Thoracic aorta (tissue), 2 donors: Measurements from ENCODE around the gene FHL1. TPM values are rescaled to one million over a fixed set of nuclear protein-coding genes. Genes with fewer than 3 reads are reported as not detected.
"Not testable (repeated sequence)": the region's sequence is repeated elsewhere in the genome, so short reads cannot be mapped to it uniquely, and the experiment has no call there.

Experiments
- ATAC-seq: fragments of 150-250 bp; one replicate; pipeline ENCODE4 v1.8.0; 2017; ENCODE audit warnings: low read depth; ENCODE audit not compliant: insufficient number of reproducible peaks, low FRiP score
- DNase-seq: peaks from one replicate; pipeline ENCODE4 v3.0.0-alpha.2; 2020; ENCODE audit warnings: low spot score
- H3K27ac ChIP-seq, 2 donors: fragments of 200-600 bp; sonication (generic); 1 replicate in 1 of 2; 2 replicates in 1 of 2; pipeline ENCODE4 v1.5.1; 2016; ENCODE audit warnings: mild to moderate bottlenecking in 2 of 2, moderate library complexity in 2 of 2
- H3K27me3 ChIP-seq: fragments of 200-600 bp; sonication (generic); replicated peaks from 2 replicates; pipeline ENCODE4 v1.6.0; 2016; ENCODE audit warnings: mild to moderate bottlenecking; ENCODE audit not compliant: insufficient read depth
- H3K36me3 ChIP-seq: fragments of 200-600 bp; sonication (generic); one replicate; pipeline ENCODE4 v1.5.1; 2016
- H3K4me1 ChIP-seq, 2 donors: fragments of 200-600 bp; sonication (generic); 1 replicate in 1 of 2; 2 replicates in 1 of 2; pipeline versions ENCODE4 v1.5.1 to v1.6.0; 2016; ENCODE audit warnings: low read depth in 2 of 2, mild to moderate bottlenecking in 1 of 2; ENCODE audit not compliant: control insufficient read depth in 1 of 2
- H3K4me3 ChIP-seq: fragments of 200-600 bp; sonication (generic); 2 replicates; pipeline ENCODE4 v1.5.1; 2016; ENCODE audit warnings: mild to moderate bottlenecking
- H3K9me3 ChIP-seq: fragments of 200-600 bp; sonication (generic); 2 replicates; pipeline ENCODE4 v1.5.1; 2016
- total RNA-seq, 2 donors: library from RNA; depleted of rRNA; stranded (reverse); fragments of >200 nt; gene quantifications; one replicate each; pipeline versions ENCODE4 v1.1.0 to v1.2.3, GENCODE V29; 2016
- TF ChIP-seq, protein P1 (sequence below): fragments of 200-600 bp; sonication (generic); IDR thresholded peaks from one replicate; pipeline ENCODE4 v1.5.1; 2019; ENCODE audit warnings: antibody characterized with exemption

The FHL1 gene
- total RNA-seq, 2 donors from 2014 or later, result 1,134 to 3,147 TPM

DNA sequence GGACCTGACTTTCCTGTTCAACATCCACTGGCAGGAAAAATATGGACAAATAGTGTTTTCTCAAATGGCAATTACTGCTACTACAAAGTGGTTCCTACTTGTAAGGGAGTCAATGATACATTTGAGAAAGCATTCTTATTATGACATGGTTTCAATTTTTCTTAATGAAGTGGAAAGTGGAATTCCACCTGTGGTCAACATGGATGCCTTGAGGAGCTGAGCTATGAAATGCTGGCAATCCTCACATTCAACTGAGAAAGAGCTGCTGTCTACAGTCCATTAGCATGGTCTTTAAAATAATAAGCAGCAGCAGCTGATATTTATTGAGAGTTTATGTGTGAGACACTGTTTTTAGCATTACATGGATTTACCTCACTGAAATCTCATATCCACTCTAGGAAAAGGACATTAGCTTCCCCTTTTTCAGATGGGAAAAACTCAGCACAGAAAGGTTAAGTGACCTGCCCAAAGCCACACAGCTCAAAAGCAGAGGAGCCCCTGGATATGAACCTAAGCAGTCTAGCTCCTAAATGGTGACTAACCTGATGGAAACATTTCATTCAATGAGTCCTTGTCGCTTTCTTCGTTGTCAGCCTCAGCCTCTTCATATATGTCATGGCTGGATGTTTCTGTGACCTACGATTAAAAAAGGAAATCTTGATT is 74.6 kb downstream of the FHL1 start:
- Histone ChIP-seq H3K4me1 (no peaks in the 10 kb centered on the region), H3K36me3 (peaks cover 13% of the 10 kb centered on the region), H3K4me3 (no peak overlapping the region), H3K27ac (peak overlapping the region in 1 of 2 donors; percentile 26), H3K9me3 (no peaks in the 10 kb centered on the region), H3K27me3 (no peaks in the 10 kb centered on the region)
- no peak for DNase-seq
- no peak for ATAC-seq
- TF ChIP-seq, protein P1, sequence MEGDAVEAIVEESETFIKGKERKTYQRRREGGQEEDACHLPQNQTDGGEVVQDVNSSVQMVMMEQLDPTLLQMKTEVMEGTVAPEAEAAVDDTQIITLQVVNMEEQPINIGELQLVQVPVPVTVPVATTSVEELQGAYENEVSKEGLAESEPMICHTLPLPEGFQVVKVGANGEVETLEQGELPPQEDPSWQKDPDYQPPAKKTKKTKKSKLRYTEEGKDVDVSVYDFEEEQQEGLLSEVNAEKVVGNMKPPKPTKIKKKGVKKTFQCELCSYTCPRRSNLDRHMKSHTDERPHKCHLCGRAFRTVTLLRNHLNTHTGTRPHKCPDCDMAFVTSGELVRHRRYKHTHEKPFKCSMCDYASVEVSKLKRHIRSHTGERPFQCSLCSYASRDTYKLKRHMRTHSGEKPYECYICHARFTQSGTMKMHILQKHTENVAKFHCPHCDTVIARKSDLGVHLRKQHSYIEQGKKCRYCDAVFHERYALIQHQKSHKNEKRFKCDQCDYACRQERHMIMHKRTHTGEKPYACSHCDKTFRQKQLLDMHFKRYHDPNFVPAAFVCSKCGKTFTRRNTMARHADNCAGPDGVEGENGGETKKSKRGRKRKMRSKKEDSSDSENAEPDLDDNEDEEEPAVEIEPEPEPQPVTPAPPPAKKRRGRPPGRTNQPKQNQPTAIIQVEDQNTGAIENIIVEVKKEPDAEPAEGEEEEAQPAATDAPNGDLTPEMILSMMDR, result no peak

DNA sequence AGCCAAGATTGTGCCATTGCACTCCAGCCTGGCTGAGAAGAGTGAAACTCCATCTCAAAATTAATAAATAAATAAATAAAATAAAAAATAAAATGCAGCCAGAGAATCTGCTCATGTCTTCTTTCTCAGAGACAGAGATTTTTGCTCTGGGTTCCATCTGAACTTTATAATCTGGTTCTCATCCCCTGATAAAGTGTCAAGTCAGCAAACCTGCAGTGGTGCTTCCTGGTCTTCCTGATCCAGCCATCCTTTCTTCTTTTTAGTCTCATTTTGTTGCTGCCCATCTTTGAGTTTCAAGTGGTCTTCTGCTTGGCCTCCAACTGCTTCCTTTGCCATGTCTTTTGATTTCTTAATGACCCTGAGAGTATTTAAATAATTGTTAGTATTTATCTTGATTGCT is 79.7 kb downstream of the FHL1 start:
- H3K9me3 ChIP-seq, result no peaks in the 10 kb centered on the region
- H3K27me3 ChIP-seq, result no peaks in the 10 kb centered on the region
- peaks cover 11% of the 10 kb centered on the region for H3K36me3 ChIP-seq
- no peak for DNase-seq
- ATAC-seq, result no peak
- TF ChIP-seq, protein P1, result no peak
- H3K4me3 ChIP-seq, result no peak overlapping the region
- H3K4me1 ChIP-seq, result no peaks in the 10 kb centered on the region
- no peak overlapping the region for H3K27ac ChIP-seq

DNA sequence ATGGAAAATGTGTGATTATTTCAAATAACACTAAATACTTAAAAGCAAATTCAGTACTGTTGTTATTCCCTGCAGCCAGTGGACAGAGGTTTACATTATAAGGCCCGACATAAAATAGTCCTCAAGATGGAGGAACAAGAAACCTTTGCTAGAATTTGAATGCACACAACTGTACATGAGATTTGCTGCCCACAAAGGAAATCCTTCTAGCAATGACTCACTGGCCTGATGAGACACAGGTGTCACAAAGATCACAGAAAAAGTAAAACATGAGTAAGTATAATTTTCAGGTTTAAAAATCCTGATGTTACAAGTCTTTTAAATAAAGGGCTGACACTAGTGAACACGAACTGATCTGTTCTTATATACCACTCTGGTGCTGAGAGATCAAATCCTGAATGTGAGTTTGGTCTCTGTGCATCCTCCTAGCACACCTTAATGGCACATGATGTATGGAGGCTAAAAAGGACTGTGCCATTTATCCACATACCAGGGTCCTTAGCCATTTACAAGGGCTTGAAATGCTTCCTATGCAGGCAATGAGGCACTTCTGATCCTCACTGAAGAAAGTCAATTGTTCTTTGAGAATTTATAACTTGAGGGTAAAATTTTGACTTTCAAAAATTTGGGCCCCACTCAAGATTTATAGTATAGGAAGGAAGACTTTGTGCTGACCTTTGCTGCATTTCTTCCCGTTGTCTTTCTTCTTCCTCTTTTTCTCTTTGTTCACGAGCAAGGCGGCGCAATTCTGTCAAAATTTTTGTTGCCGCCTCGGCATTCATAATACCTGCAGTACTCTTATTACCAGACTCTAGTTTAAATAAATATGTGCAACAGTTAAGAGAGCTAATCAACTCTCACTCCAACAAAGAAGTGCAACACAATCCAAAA is 80.9 kb downstream of the FHL1 start:
- Histone ChIP-seq H3K36me3 (peaks cover 11% of the 10 kb centered on the region), H3K9me3 (no peaks in the 10 kb centered on the region), H3K4me1 (no peaks in the 10 kb centered on the region), H3K27ac (no peak overlapping the region), H3K27me3 (no peaks in the 10 kb centered on the region), H3K4me3 (no peak overlapping the region)
- TF ChIP-seq, protein P1, result no peak
- no peak for ATAC-seq
- no peak for DNase-seq

DNA sequence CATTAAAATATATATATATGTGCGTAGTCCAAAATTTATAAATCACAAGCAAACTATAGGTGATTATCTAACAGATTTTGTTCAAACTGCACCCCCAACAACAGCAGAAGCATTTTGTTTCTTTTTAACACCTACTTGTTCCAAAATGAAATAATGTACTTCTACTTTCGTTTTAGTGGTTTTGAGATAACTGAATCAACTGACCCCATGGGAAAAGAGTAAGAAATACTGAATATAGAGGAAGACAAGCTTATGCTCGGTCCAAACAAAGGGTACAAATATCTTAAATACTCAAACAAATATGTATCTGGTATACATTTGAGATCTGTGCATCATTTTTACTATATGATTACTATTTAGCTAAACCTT is 81.5 kb downstream of the FHL1 start:
- DNase-seq (no peak), ATAC-seq (no peak)
- no peaks in the 10 kb centered on the region for H3K9me3 ChIP-seq
- H3K27ac ChIP-seq, result no peak overlapping the region
- H3K27me3 ChIP-seq, result no peaks in the 10 kb centered on the region
- no peaks in the 10 kb centered on the region for H3K4me1 ChIP-seq
- TF ChIP-seq, protein P1, result no peak
- H3K36me3 ChIP-seq, result peaks cover 11% of the 10 kb centered on the region
- H3K4me3 ChIP-seq, result no peak overlapping the region

DNA sequence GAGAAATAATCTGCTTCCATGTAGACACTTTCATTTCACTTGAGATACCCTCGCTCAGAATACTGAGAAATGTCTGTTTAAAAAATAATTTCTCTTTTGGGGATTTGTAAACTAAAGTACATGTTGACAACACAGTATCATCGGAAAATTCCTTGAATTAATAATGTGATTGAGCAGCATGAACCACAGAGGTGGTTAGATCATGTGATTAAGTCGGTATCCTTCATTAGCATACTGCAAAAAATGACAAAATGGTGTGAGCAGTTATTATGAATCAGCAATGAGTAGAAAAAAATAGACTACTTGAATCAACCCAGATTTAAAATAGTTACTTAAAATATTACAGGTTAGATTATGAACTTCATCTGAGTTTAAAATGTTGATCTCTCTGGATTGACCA is 89.7 kb downstream of the FHL1 start:
- ATAC-seq, result no peak
- Histone ChIP-seq H3K27ac (no peak overlapping the region), H3K4me1 (no peaks in the 10 kb centered on the region), H3K27me3 (no peaks in the 10 kb centered on the region), H3K4me3 (no peak overlapping the region), H3K9me3 (no peaks in the 10 kb centered on the region), H3K36me3 (peaks cover 4% of the 10 kb centered on the region)
- DNase-seq, result no peak
- TF ChIP-seq, protein P1, result no peak

DNA sequence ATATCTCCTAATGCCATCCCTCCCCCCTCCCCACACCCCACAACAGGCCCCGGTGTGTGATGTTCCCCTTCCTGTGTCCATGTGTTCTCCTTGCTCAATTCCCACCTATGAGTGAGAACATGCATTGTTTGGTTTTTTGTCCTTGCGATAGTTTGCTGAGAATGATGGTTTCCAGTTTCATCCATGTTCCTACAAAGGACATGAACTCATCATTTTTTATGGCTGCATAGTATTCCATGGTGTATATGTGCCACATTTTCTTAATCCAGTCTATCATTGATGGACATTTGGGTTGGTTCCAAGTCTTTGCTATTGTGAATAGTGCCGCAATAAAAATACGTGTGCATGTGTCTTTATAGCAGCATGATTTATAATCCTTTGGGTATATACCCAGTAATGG is 90.5 kb downstream of the FHL1 start:
- not testable (repeated sequence) for H3K36me3 ChIP-seq, H3K4me1 ChIP-seq, ATAC-seq, DNase-seq, H3K27ac ChIP-seq, H3K9me3 ChIP-seq, H3K4me3 ChIP-seq, H3K27me3 ChIP-seq
